ENCODE results near the gene ITIH5. TPM values are rescaled to one million over a fixed set of nuclear protein-coding genes. Genes with fewer than 3 reads are reported as not detected.

Gene ITIH5
- total and polyA plus RNA-seq, 2 of the 13 experiments (the other 11 are each of a cell fraction or from before 2014, with no cell fraction given) = 4.7 to 8.9 TPM

DNA sequence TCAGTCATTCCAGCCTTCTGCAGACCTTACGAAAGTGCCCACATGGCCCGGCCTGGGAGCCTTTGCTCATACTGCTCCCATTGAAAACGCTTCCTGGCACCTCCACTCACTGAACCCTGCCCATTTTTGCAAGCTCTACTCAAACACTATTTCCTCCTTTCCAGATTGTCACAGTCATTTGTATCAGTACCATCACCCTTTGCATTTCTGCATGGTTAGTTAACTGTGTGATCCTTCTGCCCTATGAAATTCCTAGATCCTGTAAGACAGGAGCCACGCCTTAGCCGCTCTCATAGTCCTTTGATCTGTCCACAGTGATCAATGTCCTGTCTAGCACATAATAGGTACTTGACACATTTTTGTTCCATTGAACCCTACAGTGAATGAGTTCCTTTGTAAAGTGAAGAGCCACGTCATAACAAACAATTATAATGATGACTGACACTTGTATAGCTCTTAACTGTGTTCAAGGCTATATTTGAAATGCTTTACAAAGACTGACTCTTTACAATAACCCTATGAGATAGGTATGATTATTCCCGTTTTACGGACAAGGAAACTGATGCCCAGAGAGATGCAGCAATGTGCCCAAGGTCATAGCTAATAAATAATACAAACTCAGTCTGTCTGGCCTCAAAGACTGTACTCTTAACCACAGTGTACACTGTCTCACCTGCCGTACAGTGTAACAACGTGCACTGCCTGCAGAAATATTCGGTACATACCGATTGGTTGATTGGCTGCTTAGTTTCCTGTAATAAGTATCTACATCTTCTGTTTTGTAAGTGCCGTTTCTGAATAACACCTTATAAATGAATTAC lies 19.8 kb upstream of the ITIH5 start (continued):
- TF ChIP-seq, protein P1, sequence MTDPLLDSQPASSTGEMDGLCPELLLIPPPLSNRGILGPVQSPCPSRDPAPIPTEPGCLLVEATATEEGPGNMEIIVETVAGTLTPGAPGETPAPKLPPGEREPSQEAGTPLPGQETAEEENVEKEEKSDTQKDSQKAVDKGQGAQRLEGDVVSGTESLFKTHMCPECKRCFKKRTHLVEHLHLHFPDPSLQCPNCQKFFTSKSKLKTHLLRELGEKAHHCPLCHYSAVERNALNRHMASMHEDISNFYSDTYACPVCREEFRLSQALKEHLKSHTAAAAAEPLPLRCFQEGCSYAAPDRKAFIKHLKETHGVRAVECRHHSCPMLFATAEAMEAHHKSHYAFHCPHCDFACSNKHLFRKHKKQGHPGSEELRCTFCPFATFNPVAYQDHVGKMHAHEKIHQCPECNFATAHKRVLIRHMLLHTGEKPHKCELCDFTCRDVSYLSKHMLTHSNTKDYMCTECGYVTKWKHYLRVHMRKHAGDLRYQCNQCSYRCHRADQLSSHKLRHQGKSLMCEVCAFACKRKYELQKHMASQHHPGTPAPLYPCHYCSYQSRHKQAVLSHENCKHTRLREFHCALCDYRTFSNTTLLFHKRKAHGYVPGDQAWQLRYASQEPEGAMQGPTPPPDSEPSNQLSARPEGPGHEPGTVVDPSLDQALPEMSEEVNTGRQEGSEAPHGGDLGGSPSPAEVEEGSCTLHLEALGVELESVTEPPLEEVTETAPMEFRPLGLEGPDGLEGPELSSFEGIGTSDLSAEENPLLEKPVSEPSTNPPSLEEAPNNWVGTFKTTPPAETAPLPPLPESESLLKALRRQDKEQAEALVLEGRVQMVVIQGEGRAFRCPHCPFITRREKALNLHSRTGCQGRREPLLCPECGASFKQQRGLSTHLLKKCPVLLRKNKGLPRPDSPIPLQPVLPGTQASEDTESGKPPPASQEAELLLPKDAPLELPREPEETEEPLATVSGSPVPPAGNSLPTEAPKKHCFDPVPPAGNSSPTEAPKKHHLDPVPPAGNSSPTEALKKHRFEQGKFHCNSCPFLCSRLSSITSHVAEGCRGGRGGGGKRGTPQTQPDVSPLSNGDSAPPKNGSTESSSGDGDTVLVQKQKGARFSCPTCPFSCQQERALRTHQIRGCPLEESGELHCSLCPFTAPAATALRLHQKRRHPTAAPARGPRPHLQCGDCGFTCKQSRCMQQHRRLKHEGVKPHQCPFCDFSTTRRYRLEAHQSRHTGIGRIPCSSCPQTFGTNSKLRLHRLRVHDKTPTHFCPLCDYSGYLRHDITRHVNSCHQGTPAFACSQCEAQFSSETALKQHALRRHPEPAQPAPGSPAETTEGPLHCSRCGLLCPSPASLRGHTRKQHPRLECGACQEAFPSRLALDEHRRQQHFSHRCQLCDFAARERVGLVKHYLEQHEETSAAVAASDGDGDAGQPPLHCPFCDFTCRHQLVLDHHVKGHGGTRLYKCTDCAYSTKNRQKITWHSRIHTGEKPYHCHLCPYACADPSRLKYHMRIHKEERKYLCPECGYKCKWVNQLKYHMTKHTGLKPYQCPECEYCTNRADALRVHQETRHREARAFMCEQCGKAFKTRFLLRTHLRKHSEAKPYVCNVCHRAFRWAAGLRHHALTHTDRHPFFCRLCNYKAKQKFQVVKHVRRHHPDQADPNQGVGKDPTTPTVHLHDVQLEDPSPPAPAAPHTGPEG (CRISPR knock-in tag; IDR thresholded peaks at IDR 0.05) = no peak
- TF ChIP-seq, protein P2, sequence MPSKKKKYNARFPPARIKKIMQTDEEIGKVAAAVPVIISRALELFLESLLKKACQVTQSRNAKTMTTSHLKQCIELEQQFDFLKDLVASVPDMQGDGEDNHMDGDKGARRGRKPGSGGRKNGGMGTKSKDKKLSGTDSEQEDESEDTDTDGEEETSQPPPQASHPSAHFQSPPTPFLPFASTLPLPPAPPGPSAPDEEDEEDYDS (CRISPR knock-in tag; IDR thresholded peaks at IDR 0.05) = peak; percentile 33; the same call in 1 of the 2 replicates
- TF ChIP-seq POLR2G (IDR thresholded peaks at IDR 0.05; ENCODE audit: low read depth, low read length) = no peak
- no peak for TF ChIP-seq HOXA9 (CRISPR knock-in tag; IDR thresholded peaks at IDR 0.05; ENCODE audit: borderline replicate concordance)
- TF ChIP-seq, protein P3, sequence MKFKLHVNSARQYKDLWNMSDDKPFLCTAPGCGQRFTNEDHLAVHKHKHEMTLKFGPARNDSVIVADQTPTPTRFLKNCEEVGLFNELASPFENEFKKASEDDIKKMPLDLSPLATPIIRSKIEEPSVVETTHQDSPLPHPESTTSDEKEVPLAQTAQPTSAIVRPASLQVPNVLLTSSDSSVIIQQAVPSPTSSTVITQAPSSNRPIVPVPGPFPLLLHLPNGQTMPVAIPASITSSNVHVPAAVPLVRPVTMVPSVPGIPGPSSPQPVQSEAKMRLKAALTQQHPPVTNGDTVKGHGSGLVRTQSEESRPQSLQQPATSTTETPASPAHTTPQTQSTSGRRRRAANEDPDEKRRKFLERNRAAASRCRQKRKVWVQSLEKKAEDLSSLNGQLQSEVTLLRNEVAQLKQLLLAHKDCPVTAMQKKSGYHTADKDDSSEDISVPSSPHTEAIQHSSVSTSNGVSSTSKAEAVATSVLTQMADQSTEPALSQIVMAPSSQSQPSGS (CRISPR knock-in tag; IDR thresholded peaks at IDR 0.05) = peak; percentile 91
- TF ChIP-seq TOPORS (CRISPR knock-in tag; IDR thresholded peaks at IDR 0.05) = 0 out of 2 replicates have a peak, but pooled peaks have one; percentile 24
- TF ChIP-seq, protein P4, sequence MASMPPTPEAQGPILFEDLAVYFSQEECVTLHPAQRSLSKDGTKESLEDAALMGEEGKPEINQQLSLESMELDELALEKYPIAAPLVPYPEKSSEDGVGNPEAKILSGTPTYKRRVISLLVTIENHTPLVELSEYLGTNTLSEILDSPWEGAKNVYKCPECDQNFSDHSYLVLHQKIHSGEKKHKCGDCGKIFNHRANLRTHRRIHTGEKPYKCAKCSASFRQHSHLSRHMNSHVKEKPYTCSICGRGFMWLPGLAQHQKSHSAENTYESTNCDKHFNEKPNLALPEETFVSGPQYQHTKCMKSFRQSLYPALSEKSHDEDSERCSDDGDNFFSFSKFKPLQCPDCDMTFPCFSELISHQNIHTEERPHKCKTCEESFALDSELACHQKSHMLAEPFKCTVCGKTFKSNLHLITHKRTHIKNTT (CRISPR knock-in tag; IDR thresholded peaks at IDR 0.05) = no peak
- TF ChIP-seq MAZ (IDR thresholded peaks at IDR 0.05; ENCODE audit: borderline replicate concordance, low read depth, low read length) = no peak
- TF ChIP-seq MAZ (CRISPR knock-in tag; IDR thresholded peaks at IDR 0.05; ENCODE audit: low read depth) = no peak
- TF ChIP-seq GFI1 (CRISPR knock-in tag; IDR thresholded peaks at IDR 0.05; ENCODE audit: borderline replicate concordance) = peak; percentile 86
- no peak for TF ChIP-seq KMT2A (CRISPR knock-in tag; IDR thresholded peaks at IDR 0.05)
- no peak for TF ChIP-seq ZNF766 (CRISPR knock-in tag; IDR thresholded peaks at IDR 0.05; ENCODE audit: borderline replicate concordance)
- TF ChIP-seq SRSF1 (optimal IDR thresholded peaks at IDR 0.05; ENCODE audit: low read depth, low read length) = no peak
- peak; percentile 57 for TF ChIP-seq GATAD1 (CRISPR knock-in tag; IDR thresholded peaks at IDR 0.05)
- peak; percentile 85 for TF ChIP-seq SIX1 (CRISPR knock-in tag; IDR thresholded peaks at IDR 0.05; ENCODE audit: borderline replicate concordance)
- TF ChIP-seq, protein P5, sequence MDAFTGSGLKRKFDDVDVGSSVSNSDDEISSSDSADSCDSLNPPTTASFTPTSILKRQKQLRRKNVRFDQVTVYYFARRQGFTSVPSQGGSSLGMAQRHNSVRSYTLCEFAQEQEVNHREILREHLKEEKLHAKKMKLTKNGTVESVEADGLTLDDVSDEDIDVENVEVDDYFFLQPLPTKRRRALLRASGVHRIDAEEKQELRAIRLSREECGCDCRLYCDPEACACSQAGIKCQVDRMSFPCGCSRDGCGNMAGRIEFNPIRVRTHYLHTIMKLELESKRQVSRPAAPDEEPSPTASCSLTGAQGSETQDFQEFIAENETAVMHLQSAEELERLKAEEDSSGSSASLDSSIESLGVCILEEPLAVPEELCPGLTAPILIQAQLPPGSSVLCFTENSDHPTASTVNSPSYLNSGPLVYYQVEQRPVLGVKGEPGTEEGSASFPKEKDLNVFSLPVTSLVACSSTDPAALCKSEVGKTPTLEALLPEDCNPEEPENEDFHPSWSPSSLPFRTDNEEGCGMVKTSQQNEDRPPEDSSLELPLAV (CRISPR knock-in tag; conservative IDR thresholded peaks at IDR 0.05; ENCODE audit: low read depth) = no peak
- no peak; the same call in 1 of the 2 replicates for TF ChIP-seq ZNF776 (CRISPR knock-in tag; IDR thresholded peaks at IDR 0.05)
- TF ChIP-seq NR1H2 (CRISPR knock-in tag; IDR thresholded peaks at IDR 0.05; ENCODE audit: borderline replicate concordance, low read depth) = no peak
- TF ChIP-seq CHD2 (IDR thresholded peaks at IDR 0.05; ENCODE audit: low read depth, low read length) = no peak
